ENCODE measurements around the gene UMPS. TPM values are rescaled to one million over a fixed set of nuclear protein-coding genes. Genes with fewer than 3 reads are reported as not detected.

The UMPS gene
- total and polyA plus RNA-seq, 9 of the 15 experiments (the other 6 are each of a cell fraction or from before 2014, with no cell fraction given): 28.9 to 91.0 (median 45.9) TPM

DNA sequence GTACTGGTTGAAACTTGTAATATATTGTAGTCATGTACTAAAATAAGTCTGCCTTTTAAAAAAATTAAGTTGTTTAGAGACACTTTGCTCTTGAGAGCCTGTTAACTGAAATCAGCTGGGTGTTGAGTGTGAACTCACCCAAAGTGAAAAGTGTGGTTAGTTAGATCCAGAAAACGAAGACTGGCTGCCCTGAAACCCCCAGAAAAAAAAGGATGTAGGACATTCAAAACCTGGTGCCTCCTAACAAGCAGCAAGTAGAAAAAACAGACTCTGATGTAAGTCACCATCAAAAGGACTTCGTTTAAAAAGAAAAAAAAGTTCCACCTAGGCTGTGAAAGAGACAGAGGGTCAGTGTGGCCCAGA, 40.8 kb downstream of the UMPS start:
- intact Hi-C loops (cut with micrococcal nuclease) (loop anchor here (5.0 kb wide), 1 partner anchor 116 kb away; the partner anchor contains the start of gene ITGB5), in situ Hi-C loops (cut with MboI) (no loop called here)
- Histone ChIP-seq H3K27me3 (ENCODE audit: control insufficient read depth in 2 of 2, insufficient read depth in 2 of 2, low read length in 2 of 2) (no peaks in the 10 kb centered on the region; a peak in 1 of 5 replicates), H3K9me1 (ENCODE audit: control insufficient read depth, insufficient read depth, low read length) (peaks cover 6% of the 10 kb centered on the region), H3K4me2 (ENCODE audit: insufficient read depth, low read length) (no peak overlapping the region), H3K4me1 (replicated peaks in 1 of 2; ENCODE audit: control insufficient read depth in 2 of 2, insufficient read depth in 2 of 2, low read length in 2 of 2) (peaks cover 5 to 8% of the 10 kb centered on the region in 2 experiments; a peak in 4 of 5 replicates), H3K27ac (ENCODE audit: extremely low read depth, low read depth, low read length) (no peak overlapping the region), H3K9me3 (replicated peaks; ENCODE audit: control insufficient read depth, insufficient read depth, low read depth, low read length) (no peaks in the 10 kb centered on the region), H3K4me3 (no peak overlapping the region), H3K9ac (ENCODE audit: insufficient read depth in 1 of 2, low read depth in 2 of 2, low read length in 2 of 2) (no peak overlapping the region), H2AFZ (ENCODE audit: low read depth, low read length) (no peak overlapping the region), H4K20me1 (replicated peaks; ENCODE audit: control insufficient read depth, insufficient read depth, low read length) (peaks cover 11% of the 10 kb centered on the region), H3K79me2 (ENCODE audit: control insufficient read depth, insufficient read depth, low read length) (no peaks in the 10 kb centered on the region), H3K36me3 (ENCODE audit: control insufficient read depth, insufficient read depth, low read length) (no peaks in the 10 kb centered on the region)
- no peak for ATAC-seq
- no peak for FAIRE-seq
- BruUV-seq (replicated peaks): no TSS peak
- TF ChIP-seq, protein P1, sequence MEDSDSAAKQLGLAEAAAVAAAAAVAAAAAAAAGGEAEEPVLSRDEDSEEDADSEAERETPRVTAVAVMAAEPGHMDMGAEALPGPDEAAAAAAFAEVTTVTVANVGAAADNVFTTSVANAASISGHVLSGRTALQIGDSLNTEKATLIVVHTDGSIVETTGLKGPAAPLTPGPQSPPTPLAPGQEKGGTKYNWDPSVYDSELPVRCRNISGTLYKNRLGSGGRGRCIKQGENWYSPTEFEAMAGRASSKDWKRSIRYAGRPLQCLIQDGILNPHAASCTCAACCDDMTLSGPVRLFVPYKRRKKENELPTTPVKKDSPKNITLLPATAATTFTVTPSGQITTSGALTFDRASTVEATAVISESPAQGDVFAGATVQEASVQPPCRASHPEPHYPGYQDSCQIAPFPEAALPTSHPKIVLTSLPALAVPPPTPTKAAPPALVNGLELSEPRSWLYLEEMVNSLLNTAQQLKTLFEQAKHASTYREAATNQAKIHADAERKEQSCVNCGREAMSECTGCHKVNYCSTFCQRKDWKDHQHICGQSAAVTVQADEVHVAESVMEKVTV (CRISPR knock-in tag; IDR thresholded peaks at IDR 0.05): no peak
- no peak for TF ChIP-seq SREBF1 (IDR thresholded peaks at IDR 0.05; ENCODE audit: borderline replicate concordance, low read depth, low read length)
- no peak for TF ChIP-seq NKRF (IDR thresholded peaks at IDR 0.05; ENCODE audit: borderline replicate concordance)
- TF ChIP-seq, protein P2, sequence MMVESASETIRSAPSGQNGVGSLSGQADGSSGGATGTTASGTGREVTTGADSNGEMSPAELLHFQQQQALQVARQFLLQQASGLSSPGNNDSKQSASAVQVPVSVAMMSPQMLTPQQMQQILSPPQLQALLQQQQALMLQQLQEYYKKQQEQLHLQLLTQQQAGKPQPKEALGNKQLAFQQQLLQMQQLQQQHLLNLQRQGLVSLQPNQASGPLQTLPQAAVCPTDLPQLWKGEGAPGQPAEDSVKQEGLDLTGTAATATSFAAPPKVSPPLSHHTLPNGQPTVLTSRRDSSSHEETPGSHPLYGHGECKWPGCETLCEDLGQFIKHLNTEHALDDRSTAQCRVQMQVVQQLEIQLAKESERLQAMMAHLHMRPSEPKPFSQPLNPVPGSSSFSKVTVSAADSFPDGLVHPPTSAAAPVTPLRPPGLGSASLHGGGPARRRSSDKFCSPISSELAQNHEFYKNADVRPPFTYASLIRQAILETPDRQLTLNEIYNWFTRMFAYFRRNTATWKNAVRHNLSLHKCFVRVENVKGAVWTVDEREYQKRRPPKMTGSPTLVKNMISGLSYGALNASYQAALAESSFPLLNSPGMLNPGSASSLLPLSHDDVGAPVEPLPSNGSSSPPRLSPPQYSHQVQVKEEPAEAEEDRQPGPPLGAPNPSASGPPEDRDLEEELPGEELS (CRISPR knock-in tag; IDR thresholded peaks at IDR 0.05; ENCODE audit: borderline replicate concordance): no peak
- TF ChIP-seq HDAC3 (IDR thresholded peaks at IDR 0.05; ENCODE audit: borderline replicate concordance, partially characterized antibody): no peak
- TF ChIP-seq RAD51 (IDR thresholded peaks at IDR 0.05; ENCODE audit: borderline replicate concordance, low read depth): no peak
- no peak for TF ChIP-seq STAT5A (IDR thresholded peaks at IDR 0.05; ENCODE audit: borderline replicate concordance, low read length)
- TF ChIP-seq MCM7 (IDR thresholded peaks at IDR 0.05): no peak
- TF ChIP-seq RUNX1 (IDR thresholded peaks at IDR 0.05; ENCODE audit: low read depth): no peak
- TF ChIP-seq, protein P3, sequence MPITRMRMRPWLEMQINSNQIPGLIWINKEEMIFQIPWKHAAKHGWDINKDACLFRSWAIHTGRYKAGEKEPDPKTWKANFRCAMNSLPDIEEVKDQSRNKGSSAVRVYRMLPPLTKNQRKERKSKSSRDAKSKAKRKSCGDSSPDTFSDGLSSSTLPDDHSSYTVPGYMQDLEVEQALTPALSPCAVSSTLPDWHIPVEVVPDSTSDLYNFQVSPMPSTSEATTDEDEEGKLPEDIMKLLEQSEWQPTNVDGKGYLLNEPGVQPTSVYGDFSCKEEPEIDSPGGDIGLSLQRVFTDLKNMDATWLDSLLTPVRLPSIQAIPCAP (CRISPR knock-in tag; IDR thresholded peaks at IDR 0.05; ENCODE audit: borderline replicate concordance): no peak
- TF ChIP-seq BRCA1 (IDR thresholded peaks at IDR 0.05): no peak
- no peak for TF ChIP-seq BRCA1 (CRISPR knock-in tag; IDR thresholded peaks at IDR 0.05)
- TF ChIP-seq DMBX1 (CRISPR knock-in tag; IDR thresholded peaks at IDR 0.05; ENCODE audit: borderline replicate concordance): no peak
- TF ChIP-seq FOXJ3 (CRISPR knock-in tag; IDR thresholded peaks at IDR 0.05): no peak
- POLR2A ChIA-PET: no interaction called here
- CTCF ChIA-PET (ENCODE audit: low intra/inter-chr PET ratio): no interaction called here
- 9% methylated on average over 2 of the region's 2 CpGs for WGBS (ENCODE audit: insufficient coverage, low coverage, missing lambda C conversion rate)
- no peak for DNase-seq (ENCODE audit: extremely low read depth in 1 of 4, low spot score in 3 of 4)
